K562 (cell line): ENCODE data around the gene IRF2BP2. TPM values are rescaled to one million over a fixed set of nuclear protein-coding genes. Genes with fewer than 3 reads are reported as not detected.

Experiments used
- AFF4 ChIP-seq: sonication (generic); formaldehyde crosslinking; IDR thresholded peaks from 2 replicates; pipeline ENCODE4 v1.8.0; 2023; ENCODE audit warnings: mild to moderate bottlenecking, missing genetic modification reagents
- ATF7 ChIP-seq: fragments of 450-650 bp; IDR thresholded peaks from 2 replicates; pipeline ENCODE4 v1.7.1; 2014; ENCODE audit warnings: mild to moderate bottlenecking, moderate library complexity
- CBX8 ChIP-seq: fragments of 200-600 bp; sonication (generic); IDR thresholded peaks from 2 replicates; pipeline ENCODE4 v1.6.1; 2012; ENCODE audit warnings: borderline replicate concordance, mixed run types, low read depth, mild to moderate bottlenecking, moderate library complexity, mixed read lengths, low read length, control low read depth, inconsistent platforms; ENCODE audit not compliant: poor library complexity, severe bottlenecking; ENCODE audit errors: extremely low read depth
- CEBPG ChIP-seq, 3 experiments: fragments of 200-800 bp in 1 of 3; sonication (Bioruptor generic) in 1 of 3; sonication (generic) in 1 of 3; formaldehyde crosslinking in 1 of 3; IDR thresholded peaks in 2 of 3; conservative IDR thresholded peaks in 1 of 3; 2 replicates each; pipeline versions ENCODE4 v1.6.1 to v1.8.0; 2016 to 2022; ENCODE audit warnings: missing compliant biosample characterization in 2 of 3, missing genetic modification characterization in 2 of 3, mild to moderate bottlenecking in 1 of 3, missing genetic modification reagents in 1 of 3
- CREB1 ChIP-seq, 2 experiments: sonication (generic) in 1 of 2; formaldehyde crosslinking in 1 of 2; IDR thresholded peaks; 2 replicates each; pipeline versions ENCODE4 v1.6.1 to v1.8.0; 2012 to 2022; ENCODE audit warnings: inconsistent platforms in 1 of 2, mild to moderate bottlenecking in 1 of 2, missing genetic modification reagents in 1 of 2, moderate library complexity in 1 of 2
- CREB3L1 ChIP-seq: fragments of 450-650 bp; IDR thresholded peaks from 2 replicates; pipeline ENCODE4 v1.6.1; 2014; ENCODE audit warnings: low read depth, mild to moderate bottlenecking, moderate library complexity, borderline replicate concordance
- CTBP1 ChIP-seq: fragments of 450-650 bp; IDR thresholded peaks from 2 replicates; pipeline ENCODE4 v1.6.1; 2016; ENCODE audit warnings: borderline replicate concordance
- ERF ChIP-seq: fragments of 450-650 bp; formaldehyde crosslinking; IDR thresholded peaks from 2 replicates; pipeline ENCODE4 v1.4.0; 2020; ENCODE audit warnings: mild to moderate bottlenecking, mixed read lengths
- GATAD2B ChIP-seq: fragments of 450-650 bp; IDR thresholded peaks from 2 replicates; pipeline ENCODE4 v1.6.1; 2017; ENCODE audit warnings: mild to moderate bottlenecking, borderline replicate concordance
- HDAC3 ChIP-seq: fragments of 450-650 bp; IDR thresholded peaks from 2 replicates; pipeline ENCODE4 v1.6.1; 2018; ENCODE audit warnings: borderline replicate concordance, mild to moderate bottlenecking, moderate library complexity; ENCODE audit not compliant: partially characterized antibody
- KAT8 ChIP-seq: fragments of 450-650 bp; IDR thresholded peaks from 2 replicates; pipeline ENCODE4 v1.6.1; 2016; ENCODE audit warnings: low read depth, mild to moderate bottlenecking
- LCOR ChIP-seq: sonication (generic); formaldehyde crosslinking; IDR thresholded peaks from 2 replicates; pipeline ENCODE4 v1.8.0; 2022; ENCODE audit warnings: mild to moderate bottlenecking, missing genetic modification reagents
- MEIS2 ChIP-seq: fragments of 450-650 bp; IDR thresholded peaks from 2 replicates; pipeline ENCODE4 v1.6.1; 2014; ENCODE audit warnings: mild to moderate bottlenecking; ENCODE audit not compliant: partially characterized antibody
- RBFOX2 ChIP-seq: fragments of 200-400 bp; formaldehyde crosslinking; IDR thresholded peaks from 2 replicates; pipeline ENCODE4 v1.6.1; 2017; ENCODE audit warnings: low read depth, mild to moderate bottlenecking, low read length, moderate library complexity
- SREBF1 ChIP-seq: fragments of 150-350 bp; IDR thresholded peaks from 2 replicates; pipeline ENCODE4 v1.6.1; 2014; ENCODE audit warnings: antibody characterized with exemption, low read depth, low read length, borderline replicate concordance
- TEAD1 ChIP-seq, 2 experiments: fragments of 450-650 bp in 1 of 2; sonication (generic) in 1 of 2; formaldehyde crosslinking; IDR thresholded peaks; 2 replicates each; pipeline versions ENCODE4 v1.4.0 to v1.8.0; 2020 to 2022; ENCODE audit warnings: mild to moderate bottlenecking in 2 of 2, missing genetic modification reagents in 1 of 2
- ZBTB33 ChIP-seq: sonication (generic); formaldehyde crosslinking; IDR thresholded peaks from 2 replicates; pipeline ENCODE4 v1.8.1; 2023; ENCODE audit warnings: mild to moderate bottlenecking, missing genetic modification reagents
- ZSCAN32 ChIP-seq: fragments of 450-650 bp; formaldehyde crosslinking; IDR thresholded peaks from 2 replicates; pipeline ENCODE4 v1.4.0; 2020; ENCODE audit warnings: mild to moderate bottlenecking, moderate library complexity
- polyA plus RNA-seq, 8 experiments: library from polyadenylated mRNA; depleted of rRNA in 4 of 8; stranded (reverse) in 5 of 8; unstranded in 3 of 8; fragments of >200 nt; fragmentation: Nextera tagmentation in 2 of 8; fragmentation: Illumina TruSeq in 1 of 8; extraction: Ambion mirVana in 2 of 8; extraction: Trizol in 1 of 8; gene quantifications; 2 replicates each; pipeline versions ENCODE4 v1.2.1 to v1.2.3, GENCODE V29; 2011 to 2014; ENCODE audit warnings: inconsistent platforms in 1 of 8, missing spikeins in 1 of 8
- total RNA-seq, 7 experiments: library from RNA; depleted of rRNA in 6 of 7; stranded (reverse); fragments of >200 nt in 6 of 7; fragmentation: Illumina TruSeq in 2 of 7; extraction: Trizol in 2 of 7; gene quantifications; 2 replicates each; pipeline versions ENCODE4 v1.2.1 to v1.2.3, GENCODE V29; 2011 to 2021; ENCODE audit warnings: low replicate concordance in 1 of 7

Gene IRF2BP2
- total and polyA plus RNA-seq, 9 of the 15 experiments (the other 6 are each of a cell fraction or from before 2014, with no cell fraction given) = 7.7 to 68.6 (median 22.1) TPM

- TF ChIP-seq CEBPG (CRISPR knock-in tag; IDR thresholded peaks at IDR 0.05) (peak; percentile 100), CEBPG (tag; conservative IDR thresholded peaks at IDR 0.05 in 1 of 2, IDR thresholded peaks at IDR 0.05 in 1 of 2) (peak; percentile 99 to 100), CBX8 (no peak), TEAD1 (CRISPR knock-in tag; IDR thresholded peaks at IDR 0.05) (peak; percentile 88 to 91), RBFOX2 (peak; percentile 71), AFF4 (peak; percentile 92; the same call in 1 of the 2 replicates), SREBF1 (peak; percentile 47; the same call in 1 of the 2 replicates), GATAD2B (0 out of 2 replicates have a peak, but pooled peaks have one; percentile 28), ERF (CRISPR knock-in tag) (peak; percentile 29; the same call in 1 of the 2 replicates), CREB3L1 (peak; percentile 56; the same call in 1 of the 2 replicates), ZBTB33 (CRISPR knock-in tag) (peak; percentile 74; the same call in 1 of the 2 replicates), ATF7 (peak; percentile 97), MEIS2 (peak; percentile 92), CTBP1 (peak; percentile 93), HDAC3 (peak; percentile 87), KAT8 (no peak), LCOR (CRISPR knock-in tag) (peak; percentile 74), ZSCAN32 (CRISPR knock-in tag) (peak; percentile 94), CREB1 (IDR thresholded peaks at IDR 0.05) (0 out of 2 replicates have a peak, but pooled peaks have one; percentile 24), CREB1 (CRISPR knock-in tag; IDR thresholded peaks at IDR 0.05) (no peak; the same call in 1 of the 2 replicates)
Measured at GRCh38 chr1:234612352-234613127, 2.6 kb upstream of the IRF2BP2 start (continued).
